Vagina (tissue), 2 donors: Measurements from ENCODE around the gene HTR3A. TPM values are rescaled to one million over a fixed set of nuclear protein-coding genes. Genes with fewer than 3 reads are reported as not detected.

Source experiments
- DNase-seq, 2 donors: peaks; one replicate each; pipeline ENCODE4 v3.0.0-alpha.2; 2017; ENCODE audit errors: extremely low spot score in 2 of 2
- H3K27ac ChIP-seq: fragments of 200-600 bp; sonication (generic); one replicate; pipeline ENCODE4 v1.5.1; 2019
- H3K27me3 ChIP-seq: fragments of 200-600 bp; sonication (generic); one replicate; pipeline ENCODE4 v1.5.1; 2019
- H3K36me3 ChIP-seq, 2 donors: fragments of 200-600 bp; sonication (generic); one replicate each; pipeline ENCODE4 v1.5.1; 2017 to 2019
- H3K4me1 ChIP-seq: fragments of 200-600 bp; sonication (generic); one replicate; pipeline ENCODE4 v1.5.1; 2019
- H3K4me3 ChIP-seq, 2 donors: fragments of 200-600 bp; sonication (generic); 1 replicate in 1 of 2; 2 replicates in 1 of 2; pipeline ENCODE4 v1.5.1; 2016 to 2019
- H3K9me3 ChIP-seq: fragments of 200-600 bp; sonication (generic); one replicate; pipeline ENCODE4 v1.5.1; 2019
- CTCF ChIP-seq, 3 experiments: fragments of 450-650 bp in 2 of 3; fragments of 200-600 bp in 1 of 3; sonication (generic) in 1 of 3; IDR thresholded peaks; one replicate each; pipeline ENCODE4 v1.5.1; 2017 to 2019; ENCODE audit warnings: antibody characterized with exemption in 3 of 3, mild to moderate bottlenecking in 2 of 3, moderate library complexity in 2 of 3
- POLR2A ChIP-seq, 2 donors: fragments of 450-650 bp; IDR thresholded peaks; one replicate each; pipeline ENCODE4 v1.6.1; 2017; ENCODE audit warnings: antibody characterized with exemption in 2 of 2, mild to moderate bottlenecking in 2 of 2, moderate library complexity in 2 of 2
- POLR2AphosphoS5 ChIP-seq, 2 donors: sonication (generic); formaldehyde crosslinking; IDR thresholded peaks; one replicate each; pipeline ENCODE4 v1.9.0; 2017; ENCODE audit warnings: antibody characterized with exemption in 2 of 2, mild to moderate bottlenecking in 2 of 2, low read depth in 1 of 2; ENCODE audit not compliant: insufficient read depth in 1 of 2
- intact Hi-C: fragments of 100-400 bp; cut with DNase I; formaldehyde crosslinking; loops from one replicate; pipeline ENCODE4 v1.15.1; 2023
- total RNA-seq: library from RNA; depleted of rRNA; stranded (reverse); fragments of >200 nt; gene quantifications from one replicate; pipeline ENCODE4 v1.2.3, GENCODE V29; 2016

The HTR3A gene
- total RNA-seq, 1 donor from 2014 or later, result not detected

- Histone ChIP-seq H3K9me3 (no peaks in the 10 kb centered on the region), H3K27me3 (no peaks in the 10 kb centered on the region), H3K4me3 (no peak overlapping the region), H3K36me3 (no peaks in the 10 kb centered on the region), H3K4me1 (no peaks in the 10 kb centered on the region), H3K27ac (no peak overlapping the region)
- DNase-seq, result no peak
- intact Hi-C loops, result no loop called here
- TF ChIP-seq CTCF (IDR thresholded peaks at IDR 0.05), result no peak
- TF ChIP-seq POLR2AphosphoS5 (IDR thresholded peaks at IDR 0.05; ENCODE audit: insufficient read depth in 1 of 2, low read depth in 1 of 2), result no peak
- no peak for TF ChIP-seq POLR2A (IDR thresholded peaks at IDR 0.05)
Observed at GRCh38 chr11:113977701-113978100, 2.8 kb downstream of the HTR3A start.

DNA sequence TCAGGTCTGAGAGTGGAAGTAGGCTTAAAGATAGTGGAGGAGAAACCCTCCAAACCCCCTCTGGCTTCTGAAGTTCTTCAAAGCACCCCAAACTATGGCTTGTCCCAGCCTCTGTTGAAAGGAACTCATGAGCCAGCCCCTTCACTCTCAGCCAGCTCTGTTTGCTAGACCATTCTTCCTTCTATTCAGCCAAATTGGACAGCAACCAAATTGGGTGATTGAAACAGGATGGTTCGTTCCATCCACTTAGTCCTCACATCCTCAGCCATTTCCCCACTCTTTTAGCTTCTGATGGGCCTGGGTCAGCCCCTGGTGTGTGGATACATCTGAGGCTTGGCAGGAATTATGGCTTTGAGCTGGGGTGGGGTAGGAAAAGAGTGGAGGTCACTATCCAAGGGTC, 4.5 kb downstream of the HTR3A start:
- Histone ChIP-seq H3K27ac (no peak overlapping the region), H3K9me3 (no peaks in the 10 kb centered on the region), H3K27me3 (no peaks in the 10 kb centered on the region), H3K36me3 (no peaks in the 10 kb centered on the region), H3K4me3 (no peak overlapping the region), H3K4me1 (no peaks in the 10 kb centered on the region)
- intact Hi-C loops, result no loop called here
- no peak for DNase-seq
- TF ChIP-seq POLR2AphosphoS5 (IDR thresholded peaks at IDR 0.05; ENCODE audit: insufficient read depth in 1 of 2, low read depth in 1 of 2) (no peak), POLR2A (IDR thresholded peaks at IDR 0.05) (no peak), CTCF (IDR thresholded peaks at IDR 0.05) (no peak)

DNA sequence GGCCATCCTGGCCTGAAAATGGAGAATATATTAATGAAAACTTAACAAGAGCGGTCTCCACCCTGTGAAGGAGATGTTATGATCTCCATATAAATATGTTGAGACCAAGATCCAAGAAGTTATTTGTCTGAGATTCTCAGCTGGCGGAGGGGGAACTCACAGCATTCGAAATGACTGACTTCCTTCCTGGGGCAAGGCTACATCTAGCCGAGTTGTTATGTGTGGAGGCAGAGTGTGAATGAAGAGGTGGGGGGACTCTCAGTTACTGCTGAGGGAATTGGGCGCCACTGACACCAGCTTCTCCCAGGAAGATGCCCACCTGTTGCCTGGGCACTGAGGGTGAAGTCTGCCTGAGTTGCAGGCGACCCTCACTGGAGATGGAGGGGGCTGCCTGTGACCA, 5.9 kb downstream of the HTR3A start:
- Histone ChIP-seq H3K36me3 (no peaks in the 10 kb centered on the region), H3K27me3 (no peaks in the 10 kb centered on the region), H3K4me1 (no peaks in the 10 kb centered on the region), H3K4me3 (no peak overlapping the region), H3K9me3 (no peaks in the 10 kb centered on the region), H3K27ac (no peak overlapping the region)
- intact Hi-C loops, result no loop called here
- DNase-seq, result no peak
- TF ChIP-seq CTCF (IDR thresholded peaks at IDR 0.05) (no peak), POLR2AphosphoS5 (IDR thresholded peaks at IDR 0.05; ENCODE audit: insufficient read depth in 1 of 2, low read depth in 1 of 2) (no peak), POLR2A (IDR thresholded peaks at IDR 0.05) (no peak)

DNA sequence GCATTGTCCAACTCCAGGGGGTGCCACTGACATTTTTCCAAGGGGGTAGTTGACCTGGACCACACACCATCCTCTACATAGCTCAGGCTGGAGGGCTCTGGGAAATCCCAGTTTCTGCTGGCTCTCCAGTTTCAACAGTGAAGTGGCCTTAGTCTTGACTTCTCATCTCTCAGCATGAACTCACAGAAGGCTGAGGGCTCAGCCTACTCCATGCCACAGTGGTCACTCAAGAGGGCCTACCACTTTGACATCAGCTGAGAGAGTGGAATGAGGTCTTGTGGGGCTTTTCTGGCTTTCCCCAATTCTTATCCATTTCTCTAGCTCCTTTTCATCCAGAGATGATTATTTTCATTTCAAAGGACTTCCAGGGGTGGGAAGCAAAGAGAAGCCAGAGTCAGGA, 7.4 kb downstream of the HTR3A start:
- no peaks in the 10 kb centered on the region for H3K27me3 ChIP-seq

GRCh38 chr11:113984781-113985180, 9.9 kb downstream of the HTR3A start:
- H3K4me1 ChIP-seq, result no peaks in the 10 kb centered on the region
- no peaks in the 10 kb centered on the region for H3K27me3 ChIP-seq
- TF ChIP-seq POLR2AphosphoS5 (IDR thresholded peaks at IDR 0.05; ENCODE audit: insufficient read depth in 1 of 2, low read depth in 1 of 2) (no peak), POLR2A (IDR thresholded peaks at IDR 0.05) (no peak), CTCF (IDR thresholded peaks at IDR 0.05) (no peak)
- no peak for DNase-seq
- no peak overlapping the region for H3K27ac ChIP-seq
- no peak overlapping the region for H3K4me3 ChIP-seq
- no peaks in the 10 kb centered on the region for H3K36me3 ChIP-seq
- intact Hi-C loops, result no loop called here
- H3K9me3 ChIP-seq, result no peaks in the 10 kb centered on the region

More for the DNA sequence above, 7.4 kb downstream of the HTR3A start:
- Histone ChIP-seq H3K9me3 (no peaks in the 10 kb centered on the region), H3K4me3 (no peak overlapping the region), H3K36me3 (no peaks in the 10 kb centered on the region), H3K4me1 (no peaks in the 10 kb centered on the region), H3K27ac (no peak overlapping the region)
- DNase-seq, result no peak
- TF ChIP-seq POLR2AphosphoS5 (IDR thresholded peaks at IDR 0.05; ENCODE audit: insufficient read depth in 1 of 2, low read depth in 1 of 2) (no peak), POLR2A (IDR thresholded peaks at IDR 0.05) (no peak), CTCF (IDR thresholded peaks at IDR 0.05) (no peak)
- intact Hi-C loops, result no loop called here
